ENCODE measurements around the gene MCTP1. TPM values are rescaled to one million over a fixed set of nuclear protein-coding genes. Genes with fewer than 3 reads are reported as not detected.

MCTP1 gene
- total and polyA plus RNA-seq, 2 of the 8 experiments (the other 6 are each of a cell fraction or from before 2014, with no cell fraction given) = 0.56 to 3.4 TPM

- Histone ChIP-seq H2BK5ac (ENCODE audit: low read depth, low read length) (no peak overlapping the region), H2BK20ac (ENCODE audit: low read length) (no peak overlapping the region), H2AFZ (ENCODE audit: low read length) (no peak overlapping the region), H4K5ac (ENCODE audit: insufficient read length, low read depth, low read length) (no peak overlapping the region), H3K23me2 (ENCODE audit: low read depth, low read length) (no peaks in the 10 kb centered on the region; the same call in 1 of the 2 replicates), H3K27ac (ENCODE audit: low read depth, low read length) (no peak overlapping the region), H3K14ac (ENCODE audit: insufficient read length) (no peak overlapping the region), H2AK5ac (ENCODE audit: low read depth, low read length) (no peak overlapping the region), H2BK12ac (ENCODE audit: low read depth, low read length) (no peak overlapping the region), H3K27me3 (replicated peaks in 1 of 4; ENCODE audit: control insufficient read depth in 3 of 4, extremely low read depth in 1 of 4, insufficient read depth in 3 of 4, low read length in 3 of 4) (no peaks in the 10 kb centered on the region), H3K9me3 (ENCODE audit: insufficient read depth in 2 of 2, low read depth in 1 of 2, low read length in 1 of 2) (no peaks in the 10 kb centered on the region), H2BK120ac (replicated peaks; ENCODE audit: low read depth, low read length) (no peak overlapping the region), H3K4ac (replicated peaks; ENCODE audit: insufficient read length, low read depth, low read length) (no peak overlapping the region), H4K8ac (ENCODE audit: extremely low read depth, insufficient read depth, low read length) (no peak overlapping the region), H2BK15ac (ENCODE audit: low read length) (no peak overlapping the region), H3K79me1 (ENCODE audit: low read depth, low read length) (no peaks in the 10 kb centered on the region), H3K9ac (replicated peaks in 1 of 4; ENCODE audit: extremely low read depth in 1 of 4, low read depth in 3 of 4, low read length in 3 of 4) (no peak overlapping the region), H3K4me2 (ENCODE audit: insufficient read depth in 1 of 2, low read depth in 2 of 2, low read length in 2 of 2) (no peak overlapping the region), H3K36me3 (ENCODE audit: control insufficient read depth in 2 of 4, insufficient read depth in 4 of 4, low read length in 3 of 4) (no peaks in the 10 kb centered on the region), H3K23ac (ENCODE audit: insufficient read length) (no peak overlapping the region), H3K79me2 (ENCODE audit: control insufficient read depth in 1 of 2, insufficient read depth in 2 of 2, low read length in 2 of 2) (no peaks in the 10 kb centered on the region), H3K18ac (ENCODE audit: extremely low read depth, low read length) (no peak overlapping the region), H4K20me1 (replicated peaks in 1 of 2; ENCODE audit: control insufficient read depth in 1 of 2, insufficient read depth in 2 of 2, low read length in 2 of 2) (no peaks in the 10 kb centered on the region), H3K4me3 (ENCODE audit: extremely low read depth in 1 of 4, insufficient read depth in 2 of 4, low read depth in 3 of 4, low read length in 4 of 4) (no peak overlapping the region), H3K4me1 (replicated peaks in 1 of 4; ENCODE audit: control insufficient read depth in 3 of 4, insufficient read depth in 4 of 4, low read length in 3 of 4) (no peaks in the 10 kb centered on the region), H3K56ac (replicated peaks; ENCODE audit: insufficient read length, low read depth, low read length) (no peak overlapping the region), H4K91ac (replicated peaks; ENCODE audit: insufficient read length, low read length) (no peak overlapping the region)
- DNase-seq (ENCODE audit: low read depth in 1 of 2, low spot score in 2 of 2) (no peak), FAIRE-seq (no peak)
- ChIA-PET POLR2A (ENCODE audit: partially characterized antibody) (no interaction called here), CTCF (ENCODE audit: partially characterized antibody) (interaction anchor here (1.1 to 3.4 kb wide), 6 partner anchors 8 to 1090 kb away, joined by 3 to 11 read pairs (median 4); no protein-coding TSS in a partner anchor)
- WGBS, 2 experiments (ENCODE audit: extremely low coverage in 1 of 2, insufficient coverage in 1 of 2, insufficient read length in 1 of 2, insufficient replicate concordance in 2 of 2, low coverage in 1 of 2, low lambda C conversion rate in 2 of 2, missing lambda C conversion rate in 1 of 2) = 83% methylated on average over 5 of the region's 5 CpGs; no CpG with 5 or more reads in 1 of the 2 experiments
- TF ChIP-seq CHD2 (IDR thresholded peaks at IDR 0.05; ENCODE audit: low read length) (no peak), RXRA (IDR thresholded peaks at IDR 0.05; ENCODE audit: insufficient read depth, low read depth, low read length) (no peak), CBX5 (IDR thresholded peaks at IDR 0.05; ENCODE audit: low read depth, low read length) (no peak), CREB1 (IDR thresholded peaks at IDR 0.05) (no peak), RBBP5 (IDR thresholded peaks at IDR 0.05; ENCODE audit: borderline replicate concordance, low read depth, low read length) (no peak), NRF1 (IDR thresholded peaks at IDR 0.05; ENCODE audit: low read depth, low read length) (no peak), TEAD4 (IDR thresholded peaks at IDR 0.05; ENCODE audit: low read depth, low read length) (no peak), ATF2 (IDR thresholded peaks at IDR 0.05; ENCODE audit: low read length) (no peak)
Observed at GRCh38 chr5:94891565-94891964, 393.3 kb downstream of the MCTP1 start.

Data from H1 (cell line).